DND-41 (cell line): ENCODE measurements around the gene PDIA5.

ENCODE experiments used
- ATAC-seq: fragments of 200-7000 bp; cut with Tn5 transposase; 3 replicates; pipeline ENCODE4 v1.9.1; 2021; ENCODE audit warnings: low read depth; ENCODE audit not compliant: insufficient read depth
- DNase-seq: peaks from one replicate; pipeline ENCODE4 v3.0.0-alpha.2; 2020
- H2AFZ ChIP-seq: 2 replicates; pipeline ENCODE4 v1.6.0; 2012; ENCODE audit warnings: low read depth, low read length
- H3K27ac ChIP-seq: 2 replicates; pipeline ENCODE4 v1.5.1; 2012; ENCODE audit warnings: low read length, inconsistent platforms
- H3K27me3 ChIP-seq: fragments of 200-600 bp; sonication (generic); 2 replicates; pipeline ENCODE4 v1.6.0; 2012; ENCODE audit warnings: low read length, mild to moderate bottlenecking, inconsistent platforms; ENCODE audit not compliant: insufficient read depth, poor library complexity
- H3K36me3 ChIP-seq: 2 replicates; pipeline ENCODE4 v1.5.1; 2012; ENCODE audit warnings: low read length, inconsistent platforms; ENCODE audit not compliant: insufficient read depth
- H3K4me1 ChIP-seq: 2 replicates; pipeline ENCODE4 v1.5.1; 2012; ENCODE audit warnings: mild to moderate bottlenecking, low read length; ENCODE audit not compliant: insufficient read depth
- H3K4me2 ChIP-seq: 2 replicates; pipeline ENCODE4 v1.6.0; 2012; ENCODE audit warnings: mild to moderate bottlenecking, moderate library complexity, low read length, inconsistent platforms; ENCODE audit not compliant: insufficient read depth
- H3K4me3 ChIP-seq, 2 experiments: fragments of 200-600 bp in 1 of 2; shearing (Covaris generic) in 1 of 2; 2 replicates each; pipeline ENCODE4 v1.5.1; 2012 to 2016; ENCODE audit warnings: inconsistent platforms in 2 of 2, low read length in 2 of 2, mild to moderate bottlenecking in 2 of 2, low read depth in 1 of 2, moderate library complexity in 1 of 2
- H3K79me2 ChIP-seq: 2 replicates; pipeline ENCODE4 v1.6.0; 2012; ENCODE audit warnings: low read length, inconsistent platforms; ENCODE audit not compliant: insufficient read depth
- H3K9ac ChIP-seq: 2 replicates; pipeline ENCODE4 v1.6.0; 2012; ENCODE audit warnings: low read depth, mild to moderate bottlenecking, inconsistent platforms, low read length, moderate library complexity
- H3K9me3 ChIP-seq: 2 replicates; pipeline ENCODE4 v1.5.1; 2012; ENCODE audit warnings: low read length, moderate library complexity, mild to moderate bottlenecking, inconsistent platforms; ENCODE audit not compliant: insufficient read depth, severe bottlenecking
- H4K20me1 ChIP-seq: 2 replicates; pipeline ENCODE4 v1.6.0; 2012; ENCODE audit warnings: low read length; ENCODE audit not compliant: insufficient read depth
- CTCF ChIP-seq: IDR thresholded peaks from 2 replicates; pipeline ENCODE4 v1.5.1; 2012; ENCODE audit warnings: borderline replicate concordance, low read length, moderate library complexity, mild to moderate bottlenecking; ENCODE audit not compliant: poor library complexity, severe bottlenecking; ENCODE audit errors: extremely low read depth
- EZH2 ChIP-seq: IDR thresholded peaks from 3 replicates; pipeline ENCODE4 v1.6.1; 2012; ENCODE audit warnings: borderline replicate concordance, low read depth, mild to moderate bottlenecking, moderate library complexity, low read length, inconsistent platforms; ENCODE audit not compliant: severe bottlenecking

Gene PDIA5

DNA sequence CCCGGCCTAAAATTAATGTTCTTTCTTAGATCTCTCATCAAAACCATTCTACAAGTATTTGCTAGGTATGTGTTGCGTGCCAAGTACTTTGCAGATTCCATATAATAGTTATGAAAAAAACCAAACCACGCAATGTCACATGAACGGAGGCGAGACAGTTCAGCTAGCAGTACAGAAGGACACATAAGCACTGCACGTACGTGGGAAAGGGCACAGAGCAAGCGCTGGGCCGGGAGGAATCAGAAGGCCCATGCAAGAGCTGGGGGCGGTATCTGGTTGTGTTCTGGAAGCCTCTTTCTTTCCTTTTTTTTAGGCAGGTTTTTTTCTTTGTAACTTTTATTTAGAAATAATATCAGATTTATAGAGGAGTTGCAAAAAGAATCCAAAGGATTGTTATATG lies 11.3 kb downstream of the PDIA5 start:
- H2AFZ ChIP-seq: no peak overlapping the region
- no peak overlapping the region for H3K27ac ChIP-seq
- DNase-seq (no peak), ATAC-seq (no peak)
- H3K9me3 ChIP-seq: no peaks in the 10 kb centered on the region
- H3K27me3 ChIP-seq: no peaks in the 10 kb centered on the region
- H3K36me3 ChIP-seq: no peaks in the 10 kb centered on the region
- H4K20me1 ChIP-seq: peaks cover 45% of the 10 kb centered on the region
- H3K4me3 ChIP-seq: no peak overlapping the region
- TF ChIP-seq EZH2: no peak
- TF ChIP-seq CTCF: no peak
- no peak overlapping the region for H3K9ac ChIP-seq
- peaks cover 40% of the 10 kb centered on the region for H3K79me2 ChIP-seq
- no peak overlapping the region for H3K4me2 ChIP-seq
- peaks cover 10% of the 10 kb centered on the region for H3K4me1 ChIP-seq

GRCh38 chr3:123080864-123081562 lies 14.2 kb downstream of the PDIA5 start:
- H3K4me1 ChIP-seq: peaks cover 10% of the 10 kb centered on the region
- no peak for DNase-seq
- no peak overlapping the region for H3K4me3 ChIP-seq
- H3K79me2 ChIP-seq: peaks cover 33% of the 10 kb centered on the region
- no peak for ATAC-seq
- no peak overlapping the region for H3K4me2 ChIP-seq
- no peaks in the 10 kb centered on the region for H3K9me3 ChIP-seq
- H4K20me1 ChIP-seq: peaks cover 50% of the 10 kb centered on the region
- no peaks in the 10 kb centered on the region for H3K36me3 ChIP-seq
- H3K27ac ChIP-seq: no peak overlapping the region
- no peak for TF ChIP-seq CTCF
- no peak for TF ChIP-seq EZH2
- H2AFZ ChIP-seq: no peak overlapping the region
- H3K9ac ChIP-seq: no peak overlapping the region
- no peaks in the 10 kb centered on the region for H3K27me3 ChIP-seq

- H3K4me3 ChIP-seq: no peak overlapping the region
- peaks cover 47% of the 10 kb centered on the region for H4K20me1 ChIP-seq
- no peak overlapping the region for H3K27ac ChIP-seq
- no peaks in the 10 kb centered on the region for H3K9me3 ChIP-seq
- peaks cover 31% of the 10 kb centered on the region for H3K79me2 ChIP-seq
- ATAC-seq: peak; percentile 54; the same call in 2 of the 3 replicates
- H3K4me1 ChIP-seq: peaks cover 10% of the 10 kb centered on the region
- DNase-seq: no peak
- no peaks in the 10 kb centered on the region for H3K36me3 ChIP-seq
- H3K9ac ChIP-seq: no peak overlapping the region
- H3K27me3 ChIP-seq: no peaks in the 10 kb centered on the region
- H2AFZ ChIP-seq: no peak overlapping the region
- no peak for TF ChIP-seq EZH2
- no peak for TF ChIP-seq CTCF
- H3K4me2 ChIP-seq: no peak overlapping the region
Observed at GRCh38 chr3:123081718-123082369, 15.0 kb downstream of the PDIA5 start.
